Astrocyte (in vitro differentiated cells and primary cell): ENCODE data around the gene ARHGAP6. TPM values are rescaled to one million over a fixed set of nuclear protein-coding genes. Genes with fewer than 3 reads are reported as not detected.

Experiments used
- DNase-seq: peaks from one replicate; pipeline ENCODE4 v3.0.0-alpha.2; 2010; ENCODE audit warnings: low read depth
- FAIRE-seq: peaks from 2 replicates; lab custom pipeline; 2011; peaks lifted over from hg19 to GRCh38; lab: Jason Lieb, UNC
- H2AFZ ChIP-seq: 2 replicates; pipeline ENCODE4 v1.6.0; 2012; ENCODE audit warnings: low read depth, low read length, inconsistent platforms
- H3K27ac ChIP-seq: 2 replicates; pipeline ENCODE4 v1.5.1; 2011; ENCODE audit warnings: low read depth, low read length, inconsistent platforms
- H3K27me3 ChIP-seq: 2 replicates; pipeline ENCODE4 v1.6.0; 2011; ENCODE audit warnings: low read length, inconsistent platforms; ENCODE audit not compliant: insufficient read depth
- H3K36me3 ChIP-seq: 2 replicates; pipeline ENCODE4 v1.5.1; 2011; ENCODE audit warnings: low read length, inconsistent platforms; ENCODE audit not compliant: insufficient read depth
- H3K4me1 ChIP-seq: 2 replicates; pipeline ENCODE4 v1.5.1; 2011; ENCODE audit warnings: low read length, inconsistent platforms; ENCODE audit not compliant: insufficient read depth
- H3K4me2 ChIP-seq: 2 replicates; pipeline ENCODE4 v1.6.0; 2012; ENCODE audit warnings: low read length, inconsistent platforms
- H3K4me3 ChIP-seq: 2 replicates; pipeline ENCODE4 v1.5.1; 2011; ENCODE audit warnings: low read depth, mild to moderate bottlenecking, low read length, inconsistent platforms; ENCODE audit not compliant: insufficient read depth
- H3K79me2 ChIP-seq: 2 replicates; pipeline ENCODE4 v1.6.0; 2012; ENCODE audit warnings: mild to moderate bottlenecking, low read length, inconsistent platforms; ENCODE audit not compliant: insufficient read depth
- H3K9ac ChIP-seq: 2 replicates; pipeline ENCODE4 v1.6.0; 2012; ENCODE audit warnings: mild to moderate bottlenecking, low read length, inconsistent platforms
- H3K9me3 ChIP-seq: 2 replicates; pipeline ENCODE4 v1.5.1; 2012; ENCODE audit warnings: low read depth, mild to moderate bottlenecking, low read length, inconsistent platforms; ENCODE audit not compliant: insufficient read depth
- H4K20me1 ChIP-seq: 2 replicates; pipeline ENCODE4 v1.6.0; 2012; ENCODE audit warnings: low read length, inconsistent platforms; ENCODE audit not compliant: insufficient read depth
- H3K27ac Mint-ChIP-seq: one replicate; pipeline ENCODE4 v1.8.0; 2021; ENCODE audit warnings: mild to moderate bottlenecking, mixed read lengths; ENCODE audit not compliant: unreplicated experiment
- H3K27me3 Mint-ChIP-seq: one replicate; pipeline ENCODE4 v1.8.0; 2021; ENCODE audit warnings: low read depth, mixed read lengths; ENCODE audit not compliant: unreplicated experiment
- H3K36me3 Mint-ChIP-seq: one replicate; pipeline ENCODE4 v1.8.0; 2021; ENCODE audit warnings: low read depth, mixed read lengths; ENCODE audit not compliant: unreplicated experiment
- H3K4me1 Mint-ChIP-seq: one replicate; pipeline ENCODE4 v1.8.0; 2021; ENCODE audit warnings: low read depth, mixed read lengths; ENCODE audit not compliant: unreplicated experiment
- H3K4me3 Mint-ChIP-seq: one replicate; pipeline ENCODE4 v1.8.0; 2021; ENCODE audit warnings: mild to moderate bottlenecking, moderate library complexity, mixed read lengths; ENCODE audit not compliant: unreplicated experiment
- H3K9me3 Mint-ChIP-seq: one replicate; pipeline ENCODE4 v1.8.0; 2021; ENCODE audit warnings: mild to moderate bottlenecking, mixed read lengths; ENCODE audit not compliant: unreplicated experiment
- CTCF ChIP-seq: IDR thresholded peaks from 2 replicates; pipeline ENCODE4 v1.5.1; 2011; ENCODE audit warnings: low read depth, mild to moderate bottlenecking, inconsistent platforms, low read length, moderate library complexity; ENCODE audit not compliant: insufficient read depth
- EZH2 ChIP-seq: IDR thresholded peaks from 2 replicates; pipeline ENCODE4 v1.6.1; 2012; ENCODE audit warnings: mild to moderate bottlenecking, low read length, inconsistent platforms; ENCODE audit not compliant: insufficient read depth
- total RNA-seq: library from RNA; stranded (reverse); gene quantifications from 2 replicates; pipeline ENCODE4 v1.2.1, GENCODE V29; 2021

ARHGAP6 gene
- total RNA-seq, 1 donor from 2014 or later, result 0.30 TPM

GRCh38 chrX:11426712-11427452, 238.8 kb downstream of the ARHGAP6 start:
- peak overlapping the region; percentile 81 for H3K4me2 ChIP-seq
- H3K4me1 ChIP-seq, result no peaks in the 10 kb centered on the region
- Mint-ChIP-seq H3K36me3 (no peaks in the 10 kb centered on the region), H3K27ac (no peak overlapping the region), H3K4me3 (peak overlapping the region; percentile 71), H3K27me3 (peaks cover 7% of the 10 kb centered on the region), H3K4me1 (peaks cover 10% of the 10 kb centered on the region), H3K9me3 (no peaks in the 10 kb centered on the region)
- H3K27me3 ChIP-seq, result no peaks in the 10 kb centered on the region
- H4K20me1 ChIP-seq, result no peaks in the 10 kb centered on the region
- H3K4me3 ChIP-seq, result peak overlapping the region; percentile 42
- H3K79me2 ChIP-seq, result no peaks in the 10 kb centered on the region
- no peak for DNase-seq
- no peak overlapping the region for H3K27ac ChIP-seq
- TF ChIP-seq EZH2, result no peak
- TF ChIP-seq CTCF, result no peak
- peak overlapping the region; percentile 66 for H2AFZ ChIP-seq
- no peaks in the 10 kb centered on the region for H3K9me3 ChIP-seq
- H3K9ac ChIP-seq, result no peak overlapping the region
- peak; percentile 54 for FAIRE-seq
- H3K36me3 ChIP-seq, result no peaks in the 10 kb centered on the region

GRCh38 chrX:11424903-11425674, 240.6 kb downstream of the ARHGAP6 start:
- Histone ChIP-seq H3K9ac (no peak overlapping the region), H4K20me1 (no peaks in the 10 kb centered on the region), H3K36me3 (no peaks in the 10 kb centered on the region), H3K9me3 (no peaks in the 10 kb centered on the region), H3K79me2 (no peaks in the 10 kb centered on the region), H3K4me1 (no peaks in the 10 kb centered on the region), H3K4me2 (no peak overlapping the region), H3K27me3 (no peaks in the 10 kb centered on the region), H3K27ac (no peak overlapping the region), H3K4me3 (no peak overlapping the region), H2AFZ (no peak overlapping the region)
- TF ChIP-seq CTCF (no peak), EZH2 (no peak)
- peak; percentile 17 for FAIRE-seq
- Mint-ChIP-seq H3K36me3 (no peaks in the 10 kb centered on the region), H3K9me3 (no peaks in the 10 kb centered on the region), H3K27ac (no peak overlapping the region), H3K4me3 (no peak overlapping the region), H3K4me1 (peaks cover 7% of the 10 kb centered on the region), H3K27me3 (peaks cover 7% of the 10 kb centered on the region)
- no peak for DNase-seq
